ENCODE data around the gene FAM240B.

DNA sequence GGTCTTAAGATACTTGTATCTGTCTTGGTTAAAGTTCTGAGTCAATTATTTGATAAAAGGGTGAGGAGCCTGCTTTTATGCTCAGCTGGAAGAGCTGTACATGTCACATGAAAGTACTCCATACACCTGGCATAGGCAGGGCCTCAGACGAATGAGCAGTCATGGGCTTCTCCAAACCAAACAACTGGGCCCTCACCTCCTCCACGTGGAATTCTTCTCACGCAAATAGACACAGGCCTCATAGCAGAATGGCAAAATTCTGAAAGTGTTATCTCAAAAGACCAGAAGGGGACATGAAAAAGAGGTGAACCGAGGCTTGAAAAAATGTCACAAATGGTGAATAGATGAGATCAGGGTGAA is 48.6 kb downstream of the FAM240B start:
- TF ChIP-seq POLR2A (IDR thresholded peaks at IDR 0.05; ENCODE audit: low read depth, low read length): no peak
- no peak for TF ChIP-seq POLR2AphosphoS5 (IDR thresholded peaks at IDR 0.05; ENCODE audit: low read depth, low read length)
- no peak for TF ChIP-seq TAF1 (IDR thresholded peaks at IDR 0.05; ENCODE audit: low read depth, low read length)
- no peak for TF ChIP-seq PAX5 (IDR thresholded peaks at IDR 0.05; ENCODE audit: insufficient read depth, low read length, severe bottlenecking)

All from GM12891 (cell line).